Left lung (tissue), 10 donors: Measurements from ENCODE around the gene BCAS1. TPM values are rescaled to one million over a fixed set of nuclear protein-coding genes. Genes with fewer than 3 reads are reported as not detected.

ENCODE experiments used
- ATAC-seq: fragments of 200-7000 bp; cut with Tn5 transposase; one replicate; pipeline ENCODE4 v1.9.1; 2020; ENCODE audit warnings: moderate library complexity
- DNase-seq, 4 donors: peaks; one replicate each; pipeline ENCODE4 v3.0.0-alpha.2; 2013 to 2020
- H3K27ac ChIP-seq, 2 donors: fragments of 200-600 bp; sonication (generic) in 1 of 2; one replicate each; pipeline versions ENCODE4 v1.5.0 to v1.8.0; 2020 to 2021
- H3K27me3 ChIP-seq, 2 donors: fragments of 200-600 bp; sonication (generic) in 1 of 2; one replicate each; pipeline versions ENCODE4 v1.5.0 to v1.8.0; 2020 to 2021
- H3K36me3 ChIP-seq, 2 donors: fragments of 200-600 bp; sonication (generic) in 1 of 2; one replicate each; pipeline versions ENCODE4 v1.5.0 to v1.8.0; 2020 to 2021
- H3K4me1 ChIP-seq, 2 donors: fragments of 200-600 bp; one replicate each; pipeline ENCODE4 v1.8.0; 2021
- H3K4me3 ChIP-seq, 2 donors: fragments of 200-600 bp; sonication (generic) in 1 of 2; one replicate each; pipeline versions ENCODE4 v1.5.0 to v1.8.0; 2020 to 2021; ENCODE audit warnings: mild to moderate bottlenecking in 1 of 2
- H3K9me3 ChIP-seq, 2 donors: fragments of 200-600 bp; sonication (generic) in 1 of 2; one replicate each; pipeline versions ENCODE4 v1.5.0 to v1.8.0; 2020 to 2021
- CTCF ChIP-seq, 2 donors: fragments of 200-600 bp; sonication (generic) in 1 of 2; IDR thresholded peaks; one replicate each; pipeline versions ENCODE4 v1.5.0 to v1.8.0; 2021; ENCODE audit warnings: antibody characterized with exemption in 2 of 2
- intact Hi-C, 2 donors: fragments of 100-400 bp; cut with DNase I; formaldehyde crosslinking; loops; one replicate each; pipeline versions ENCODE4 v1.11.2 to v1.14.2; 2022
- polyA plus RNA-seq, 6 donors: library from polyadenylated mRNA; unstranded; fragments of 120-200 nt; gene quantifications; one replicate each; pipeline ENCODE4 v1.2.1, GENCODE V29; 2013; ENCODE audit not compliant: insufficient read length in 6 of 6
- total RNA-seq, 2 donors: library from RNA; stranded (reverse); fragmentation: NEBNext Ultra II Directional; extraction: Animal tissue kit (Norgen Biotek cat#: 25700); gene quantifications; one replicate each; pipeline ENCODE4 v1.2.1, GENCODE V29; 2021
- donor health status: DM: no; HTN: yes; CAD: no.
- donor health status: DM: no; HTN: no; CAD: no.

BCAS1 gene
- total and polyA plus RNA-seq, 8 donors = 0.44 to 1.6 (median 0.81) TPM

GRCh38 chr20:54091120-54091480 lies 20.7 kb upstream of the BCAS1 start:
- DNase-seq = no peak
- Histone ChIP-seq H3K4me3 (no peak overlapping the region), H3K27ac (no peak overlapping the region), H3K36me3 (no peaks in the 10 kb centered on the region), H3K27me3 (peaks cover 0 to 9% of the 10 kb centered on the region in 2 donors), H3K4me1 (no peaks in the 10 kb centered on the region), H3K9me3 (no peaks in the 10 kb centered on the region)
- ATAC-seq = no peak
- intact Hi-C loops = no loop called here
- no peak for TF ChIP-seq CTCF (IDR thresholded peaks at IDR 0.05)

- no peak overlapping the region for H3K4me3 ChIP-seq
- H3K27me3 ChIP-seq = peaks cover 0 to 5% of the 10 kb centered on the region in 2 donors
- no peaks in the 10 kb centered on the region for H3K9me3 ChIP-seq
- H3K36me3 ChIP-seq = no peaks in the 10 kb centered on the region
- intact Hi-C loops = no loop called here
- H3K27ac ChIP-seq = no peak overlapping the region
- TF ChIP-seq CTCF (IDR thresholded peaks at IDR 0.05) = no peak
- no peak for DNase-seq
- ATAC-seq = no peak
- no peaks in the 10 kb centered on the region for H3K4me1 ChIP-seq
Measured at GRCh38 chr20:54090230-54091119, 20.1 kb upstream of the BCAS1 start.

- Histone ChIP-seq H3K4me3 (no peak overlapping the region), H3K9me3 (no peaks in the 10 kb centered on the region), H3K27me3 (no peaks in the 10 kb centered on the region), H3K36me3 (no peaks in the 10 kb centered on the region), H3K27ac (no peak overlapping the region), H3K4me1 (no peaks in the 10 kb centered on the region)
- TF ChIP-seq CTCF (IDR thresholded peaks at IDR 0.05) = no peak
- ATAC-seq (no peak), DNase-seq (no peak)
- intact Hi-C loops = no loop called here
Measured at GRCh38 chr20:54088430-54088829, 18.0 kb upstream of the BCAS1 start.

- Histone ChIP-seq H3K4me3 (no peak overlapping the region), H3K27me3 (no peaks in the 10 kb centered on the region), H3K27ac (no peak overlapping the region), H3K4me1 (no peaks in the 10 kb centered on the region), H3K36me3 (no peaks in the 10 kb centered on the region), H3K9me3 (no peaks in the 10 kb centered on the region)
- TF ChIP-seq CTCF (IDR thresholded peaks at IDR 0.05) = no peak
- DNase-seq = no peak
- no peak for ATAC-seq
- intact Hi-C loops = no loop called here
Measured at GRCh38 chr20:54086507-54087039, 16.2 kb upstream of the BCAS1 start.

GRCh38 chr20:54085910-54086309 lies 15.5 kb upstream of the BCAS1 start:
- H3K4me1 ChIP-seq = no peaks in the 10 kb centered on the region
- H3K27ac ChIP-seq = no peak overlapping the region
- no peak overlapping the region for H3K4me3 ChIP-seq
- no peaks in the 10 kb centered on the region for H3K27me3 ChIP-seq
- intact Hi-C loops = no loop called here
- H3K36me3 ChIP-seq = no peaks in the 10 kb centered on the region
- no peak for TF ChIP-seq CTCF (IDR thresholded peaks at IDR 0.05)
- no peaks in the 10 kb centered on the region for H3K9me3 ChIP-seq
- ATAC-seq = no peak
- DNase-seq = no peak
